CD4-positive, alpha-beta T cell (primary cell): ENCODE measurements around the gene HEATR1. TPM values are rescaled to one million over a fixed set of nuclear protein-coding genes. Genes with fewer than 3 reads are reported as not detected.

Source experiments
- ATAC-seq: fragments of 200-7000 bp; cut with Tn5 transposase; one replicate; pipeline ENCODE4 v1.10.0; 2022; ENCODE audit warnings: mild to moderate bottlenecking; ENCODE audit not compliant: poor library complexity
- CTCF ChIA-PET: fragments of 350-600 bp; sonication (Branson Sonifier 250); formaldehyde crosslinking; loops from one replicate; lab custom pipeline; 2021; ENCODE audit warnings: antibody characterized with exemption, inconsistent platforms; lab: Charles Lee
- POLR2A ChIA-PET: fragments of 350-600 bp; sonication (Branson Sonifier 250); formaldehyde crosslinking; loops from one replicate; lab custom pipeline; 2021; ENCODE audit warnings: antibody characterized with exemption, inconsistent platforms; lab: Charles Lee
- DNase-seq, 14 experiments: peaks; one replicate each; pipeline ENCODE4 v3.0.0-alpha.2; 2013 to 2020; ENCODE audit warnings: mixed read lengths in 2 of 14
- H3K27ac ChIP-seq, 2 donors: one replicate each; pipeline versions ENCODE4 v1.5.1 to v1.7.0; 2013; ENCODE audit warnings: low read length in 2 of 2, low read depth in 1 of 2, mild to moderate bottlenecking in 1 of 2
- H3K27me3 ChIP-seq, 2 experiments: 1 replicate in 1 of 2; 2 replicates in 1 of 2; pipeline versions ENCODE4 v1.6.1 to v1.7.0; 2013; ENCODE audit warnings: low read length in 2 of 2, control low read depth in 1 of 2, mild to moderate bottlenecking in 1 of 2, moderate library complexity in 1 of 2; ENCODE audit not compliant: insufficient read depth in 2 of 2, control insufficient read depth in 1 of 2
- H3K36me3 ChIP-seq: one replicate; pipeline ENCODE4 v1.6.1; 2013; ENCODE audit warnings: low read length, control low read depth; ENCODE audit not compliant: insufficient read depth
- H3K4me1 ChIP-seq: one replicate; pipeline ENCODE4 v1.6.1; 2013; ENCODE audit warnings: low read length, control low read depth; ENCODE audit not compliant: insufficient read depth
- H3K4me3 ChIP-seq: one replicate; pipeline ENCODE4 v1.5.1; 2013; ENCODE audit warnings: mild to moderate bottlenecking, low read length, moderate library complexity
- H3K9me3 ChIP-seq, 2 experiments: 1 replicate in 1 of 2; 2 replicates in 1 of 2; pipeline versions ENCODE4 v1.6.1 to v1.7.0; 2013; ENCODE audit warnings: low read length in 2 of 2, mild to moderate bottlenecking in 2 of 2, control low read depth in 1 of 2, moderate library complexity in 1 of 2; ENCODE audit not compliant: control insufficient read depth in 1 of 2, insufficient read depth in 1 of 2
- H3K27ac Mint-ChIP-seq: one replicate; pipeline ENCODE4 v1.8.0; 2020; ENCODE audit warnings: mixed read lengths
- H3K27me3 Mint-ChIP-seq: one replicate; pipeline ENCODE4 v1.8.0; 2021; ENCODE audit warnings: mixed read lengths
- H3K36me3 Mint-ChIP-seq: one replicate; pipeline ENCODE4 v1.8.0; 2021; ENCODE audit warnings: low read depth, mixed read lengths
- H3K4me1 Mint-ChIP-seq: one replicate; pipeline ENCODE4 v1.8.0; 2021; ENCODE audit warnings: low read depth, mixed read lengths
- H3K4me3 Mint-ChIP-seq: one replicate; pipeline ENCODE4 v1.8.0; 2020; ENCODE audit warnings: mild to moderate bottlenecking, mixed read lengths
- H3K9me3 Mint-ChIP-seq: one replicate; pipeline ENCODE4 v1.8.0; 2020; ENCODE audit warnings: mixed read lengths
- CTCF ChIP-seq: fragments of 200-600 bp; IDR thresholded peaks from one replicate; pipeline ENCODE4 v1.8.0; 2022; ENCODE audit warnings: antibody characterized with exemption, mild to moderate bottlenecking
- intact Hi-C, 2 experiments: fragments of 100-400 bp; cut with DNase I in 1 of 2; cut with micrococcal nuclease in 1 of 2; formaldehyde crosslinking; loops; one replicate each; pipeline versions ENCODE4 v1.15.1 to v1.9.0; 2023 to 2025; cut with DNase I, micrococcal nuclease
- total RNA-seq, 174 experiments: library from RNA in 2 of 174; stranded (reverse) in 2 of 174; gene quantifications; one replicate each; pipeline ENCODE4 v1.2.3 and lab custom pipeline; 2021 to 2026

HEATR1 gene
- total RNA-seq, 2 experiments from 2014 or later: 34.9 to 37.5 TPM

GRCh38 chr1:236622407-236622806, 18.1 kb upstream of the HEATR1 start:
- no peak for ATAC-seq
- H3K4me3 Mint-ChIP-seq: no peak overlapping the region
- ChIA-PET CTCF (no interaction called here), POLR2A (no interaction called here)
- no peak overlapping the region for H3K4me3 ChIP-seq
- no peaks in the 10 kb centered on the region for H3K36me3 Mint-ChIP-seq
- no peaks in the 10 kb centered on the region for H3K4me1 Mint-ChIP-seq
- H3K27ac ChIP-seq: no peak overlapping the region
- peaks cover 0 to 14% of the 10 kb centered on the region in 2 experiments for H3K9me3 ChIP-seq
- H3K9me3 Mint-ChIP-seq: peaks cover 6% of the 10 kb centered on the region
- no peaks in the 10 kb centered on the region for H3K36me3 ChIP-seq
- intact Hi-C loops: no loop called here
- no peak for DNase-seq
- TF ChIP-seq CTCF: no peak
- peaks cover 5 to 18% of the 10 kb centered on the region in 2 experiments for H3K27me3 ChIP-seq
- no peaks in the 10 kb centered on the region for H3K4me1 ChIP-seq
- no peak overlapping the region for H3K27ac Mint-ChIP-seq
- peaks cover 63% of the 10 kb centered on the region for H3K27me3 Mint-ChIP-seq

- Mint-ChIP-seq H3K36me3 (no peaks in the 10 kb centered on the region), H3K27ac (no peak overlapping the region), H3K4me3 (no peak overlapping the region), H3K4me1 (no peaks in the 10 kb centered on the region), H3K9me3 (peaks cover 6% of the 10 kb centered on the region), H3K27me3 (peaks cover 62% of the 10 kb centered on the region)
- no peak for ATAC-seq
- intact Hi-C loops: no loop called here
- H3K9me3 ChIP-seq: peaks cover 0 to 14% of the 10 kb centered on the region in 2 experiments
- no peak for DNase-seq
- no peaks in the 10 kb centered on the region for H3K36me3 ChIP-seq
- POLR2A ChIA-PET: no interaction called here
- peaks cover 22 to 27% of the 10 kb centered on the region in 2 experiments for H3K27me3 ChIP-seq
- no peak overlapping the region for H3K4me3 ChIP-seq
- CTCF ChIA-PET: no interaction called here
- no peak for TF ChIP-seq CTCF
- no peak overlapping the region for H3K27ac ChIP-seq
- no peaks in the 10 kb centered on the region for H3K4me1 ChIP-seq
Measured at GRCh38 chr1:236619398-236619797, 15.1 kb upstream of the HEATR1 start.

- Mint-ChIP-seq H3K4me1 (no peaks in the 10 kb centered on the region), H3K4me3 (no peak overlapping the region), H3K36me3 (no peaks in the 10 kb centered on the region), H3K27me3 (peaks cover 54% of the 10 kb centered on the region), H3K27ac (no peak overlapping the region), H3K9me3 (peaks cover 6% of the 10 kb centered on the region)
- ChIA-PET CTCF (no interaction called here), POLR2A (no interaction called here)
- intact Hi-C loops: no loop called here
- peaks cover 0 to 14% of the 10 kb centered on the region in 2 experiments for H3K9me3 ChIP-seq
- ATAC-seq (no peak), DNase-seq (no peak)
- no peak overlapping the region for H3K4me3 ChIP-seq
- H3K27me3 ChIP-seq: peaks cover 18 to 23% of the 10 kb centered on the region in 2 experiments
- TF ChIP-seq CTCF: no peak
- H3K4me1 ChIP-seq: no peaks in the 10 kb centered on the region
- no peaks in the 10 kb centered on the region for H3K36me3 ChIP-seq
- no peak overlapping the region for H3K27ac ChIP-seq
Measured at GRCh38 chr1:236618507-236618906, 14.2 kb upstream of the HEATR1 start.
